Stimulated activated naive B cell treated with anti-CD40 and anti-IgM and Interleukin-4, amounts not matched to agents 10 μg/mL and 1 μg/mL and 100 μg/mL, for 72 hours (primary cell): Measurements from ENCODE around the gene KIAA1958.
"Not testable (repeated sequence)": the region's sequence is repeated elsewhere in the genome, so short reads cannot be mapped to it uniquely, and the experiment has no call there.

Experiments
- ATAC-seq, 2 donors: fragments of 150-1000 bp; cut with Tn5 transposase; replicated peaks; 2 replicates each; pipeline ENCODE4 v1.10.0; 2021; ENCODE audit warnings: moderate library complexity in 1 of 2
- DNase-seq: peaks from one replicate; pipeline ENCODE4 v3.0.0; 2021
- H3K27ac Mint-ChIP-seq: one replicate; pipeline ENCODE4 v1.8.0; 2022; ENCODE audit warnings: mild to moderate bottlenecking, mixed read lengths
- H3K27me3 Mint-ChIP-seq, 2 donors: one replicate each; pipeline ENCODE4 v1.8.0; 2022; ENCODE audit warnings: mixed read lengths in 2 of 2
- H3K36me3 Mint-ChIP-seq, 2 donors: one replicate each; pipeline ENCODE4 v1.8.0; 2022; ENCODE audit warnings: mixed read lengths in 2 of 2, mild to moderate bottlenecking in 1 of 2
- H3K4me1 Mint-ChIP-seq, 2 donors: one replicate each; pipeline ENCODE4 v1.8.0; 2022; ENCODE audit warnings: mixed read lengths in 2 of 2, mild to moderate bottlenecking in 1 of 2
- H3K4me3 Mint-ChIP-seq, 2 donors: one replicate each; pipeline ENCODE4 v1.8.0; 2022; ENCODE audit warnings: mild to moderate bottlenecking in 2 of 2, mixed read lengths in 2 of 2, moderate library complexity in 1 of 2
- H3K9me3 Mint-ChIP-seq, 2 donors: one replicate each; pipeline ENCODE4 v1.8.0; 2022; ENCODE audit warnings: mixed read lengths in 2 of 2, mild to moderate bottlenecking in 1 of 2

KIAA1958 gene

GRCh38 chr9:112631313-112632070 lies 144.9 kb downstream of the KIAA1958 start:
- ATAC-seq, result no peak
- Mint-ChIP-seq H3K9me3 (no peaks in the 10 kb centered on the region), H3K27me3 (no peaks in the 10 kb centered on the region), H3K36me3 (no peaks in the 10 kb centered on the region), H3K27ac (no peak overlapping the region), H3K4me1 (peaks cover 2 to 6% of the 10 kb centered on the region in 2 donors), H3K4me3 (no peak overlapping the region)
- DNase-seq, result no peak

DNA sequence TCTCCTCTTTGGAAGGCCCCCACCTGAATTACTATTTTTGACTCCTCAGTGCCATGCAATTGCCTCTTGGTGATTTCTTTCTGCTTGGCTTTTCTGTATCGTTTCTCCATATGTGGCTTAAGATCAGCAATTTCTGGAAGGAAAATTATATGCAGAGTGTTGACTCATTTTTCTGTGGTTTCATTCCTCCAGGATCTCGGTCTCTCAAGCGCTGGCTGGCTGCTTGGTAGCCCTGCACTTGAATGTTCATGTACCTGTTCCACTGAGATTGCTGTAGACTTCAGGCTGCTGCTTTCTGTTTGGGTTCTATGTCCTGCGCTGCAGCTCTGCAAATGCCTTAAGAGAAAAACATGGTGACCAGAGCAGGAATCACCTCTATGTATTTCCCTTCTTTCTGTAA lies 153.7 kb downstream of the KIAA1958 start:
- Mint-ChIP-seq H3K9me3 (peaks cover 18 to 22% of the 10 kb centered on the region in 2 donors), H3K4me1 (no peaks in the 10 kb centered on the region), H3K27me3 (no peaks in the 10 kb centered on the region), H3K27ac (no peak overlapping the region), H3K36me3 (peaks cover 27 to 31% of the 10 kb centered on the region in 2 donors), H3K4me3 (no peak overlapping the region)
- ATAC-seq (no peak), DNase-seq (no peak)

GRCh38 chr9:112642126-112642525 lies 155.5 kb downstream of the KIAA1958 start:
- Mint-ChIP-seq H3K27me3 (no peaks in the 10 kb centered on the region), H3K27ac (no peak overlapping the region), H3K36me3 (peaks cover 40 to 47% of the 10 kb centered on the region in 2 donors), H3K9me3 (peaks cover 25 to 29% of the 10 kb centered on the region in 2 donors), H3K4me3 (no peak overlapping the region), H3K4me1 (no peaks in the 10 kb centered on the region)
- DNase-seq, result no peak
- ATAC-seq, result no peak

- H3K4me1 Mint-ChIP-seq, result no peaks in the 10 kb centered on the region
- peaks cover 41 to 50% of the 10 kb centered on the region in 2 donors for H3K36me3 Mint-ChIP-seq
- no peak overlapping the region for H3K4me3 Mint-ChIP-seq
- no peak overlapping the region for H3K27ac Mint-ChIP-seq
- DNase-seq, result no peak
- peaks cover 24 to 30% of the 10 kb centered on the region in 2 donors for H3K9me3 Mint-ChIP-seq
- no peaks in the 10 kb centered on the region for H3K27me3 Mint-ChIP-seq
- ATAC-seq, result no peak
Observed at GRCh38 chr9:112647596-112647995, 161.0 kb downstream of the KIAA1958 start.

DNA sequence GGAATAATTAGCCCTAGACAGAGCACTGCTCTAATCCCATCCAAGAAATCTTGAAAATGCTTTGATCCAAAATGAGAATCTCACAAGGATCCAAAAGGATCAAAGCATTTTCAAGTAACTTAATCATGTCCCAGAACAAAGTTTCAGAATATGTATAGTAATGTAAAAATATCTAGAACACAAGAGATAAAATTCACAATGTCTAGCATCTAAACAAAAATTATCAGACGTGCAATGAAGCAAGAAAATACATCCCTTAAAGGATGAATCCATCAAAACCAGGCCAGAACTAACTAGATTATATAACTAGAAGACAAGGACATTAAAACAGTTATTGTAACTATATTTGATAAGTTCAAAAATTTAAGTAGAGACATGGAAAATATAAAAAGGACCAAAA lies 162.0 kb downstream of the KIAA1958 start:
- H3K9me3 Mint-ChIP-seq, result peaks cover 22 to 27% of the 10 kb centered on the region in 2 donors
- no peak for ATAC-seq
- H3K27me3 Mint-ChIP-seq, result no peaks in the 10 kb centered on the region
- no peak for DNase-seq
- H3K27ac Mint-ChIP-seq, result no peak overlapping the region
- no peaks in the 10 kb centered on the region for H3K4me1 Mint-ChIP-seq
- H3K4me3 Mint-ChIP-seq, result no peak overlapping the region
- peaks cover 39 to 48% of the 10 kb centered on the region in 2 donors for H3K36me3 Mint-ChIP-seq

GRCh38 chr9:112654282-112654681 lies 167.7 kb downstream of the KIAA1958 start:
- DNase-seq, result no peak
- peaks cover 7 to 15% of the 10 kb centered on the region in 2 donors for H3K36me3 Mint-ChIP-seq
- H3K27me3 Mint-ChIP-seq, result no peaks in the 10 kb centered on the region
- no peak overlapping the region for H3K27ac Mint-ChIP-seq
- ATAC-seq, result no peak
- no peak overlapping the region for H3K4me3 Mint-ChIP-seq
- peaks cover 4 to 8% of the 10 kb centered on the region in 2 donors for H3K9me3 Mint-ChIP-seq
- no peaks in the 10 kb centered on the region for H3K4me1 Mint-ChIP-seq

DNA sequence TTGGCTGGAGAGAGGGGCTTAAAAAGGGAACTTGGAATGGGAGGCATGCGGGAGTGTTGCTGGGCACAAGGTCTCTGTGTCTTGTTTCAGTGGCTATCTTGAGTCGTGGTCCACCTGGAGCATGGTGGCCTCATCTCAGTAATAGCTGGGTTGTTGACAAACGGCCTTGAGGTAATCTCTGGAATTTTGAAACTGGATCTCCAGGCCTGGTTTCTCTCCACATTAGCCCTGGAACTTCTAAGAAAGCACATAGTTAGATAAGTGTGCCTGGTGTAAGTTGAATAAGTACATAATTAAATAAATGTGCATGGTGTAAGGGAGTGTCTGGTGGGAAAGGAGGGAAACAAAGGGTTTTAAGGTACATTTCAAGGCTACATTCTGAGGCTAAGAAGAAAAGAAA lies 169.0 kb downstream of the KIAA1958 start:
- Mint-ChIP-seq H3K4me3 (no peak overlapping the region), H3K9me3 (no peaks in the 10 kb centered on the region), H3K27me3 (no peaks in the 10 kb centered on the region), H3K4me1 (no peaks in the 10 kb centered on the region), H3K27ac (no peak overlapping the region), H3K36me3 (peaks cover 8 to 9% of the 10 kb centered on the region in 2 donors)
- no peak for DNase-seq
- no peak for ATAC-seq

DNA sequence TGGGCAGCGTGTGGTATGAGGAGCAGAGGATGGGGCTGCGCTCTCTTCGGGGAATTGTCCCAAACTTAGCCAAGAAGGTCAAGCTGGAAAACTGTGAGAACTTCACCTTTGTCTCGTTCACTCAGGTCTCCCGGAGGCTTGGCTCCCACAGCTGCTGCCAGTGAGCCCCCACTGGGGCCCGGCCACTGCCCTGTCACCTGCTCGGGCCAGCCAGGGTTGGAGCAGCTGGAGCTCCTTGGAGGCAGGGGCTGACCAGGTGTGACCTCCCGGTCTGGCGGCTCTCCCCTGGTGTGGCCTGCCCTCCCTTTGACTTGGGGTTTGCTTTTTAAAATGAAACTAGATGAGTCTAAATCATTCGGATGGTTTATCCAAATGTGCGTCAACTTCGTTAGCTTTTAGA lies 173.3 kb downstream of the KIAA1958 start:
- H3K4me1 Mint-ChIP-seq, result no peaks in the 10 kb centered on the region
- H3K9me3 Mint-ChIP-seq, result no peaks in the 10 kb centered on the region
- no peak overlapping the region for H3K27ac Mint-ChIP-seq
- no peak overlapping the region for H3K4me3 Mint-ChIP-seq
- ATAC-seq, result no peak
- no peaks in the 10 kb centered on the region for H3K27me3 Mint-ChIP-seq
- peaks cover 6 to 7% of the 10 kb centered on the region in 2 donors for H3K36me3 Mint-ChIP-seq
- no peak for DNase-seq

- H3K36me3 Mint-ChIP-seq, result peaks cover 6 to 7% of the 10 kb centered on the region in 2 donors
- ATAC-seq (no peak), DNase-seq (no peak)
- H3K27me3 Mint-ChIP-seq, result no peaks in the 10 kb centered on the region
- no peaks in the 10 kb centered on the region for H3K9me3 Mint-ChIP-seq
- H3K4me1 Mint-ChIP-seq, result no peaks in the 10 kb centered on the region
- no peak overlapping the region for H3K27ac Mint-ChIP-seq
- H3K4me3 Mint-ChIP-seq, result no peak overlapping the region
Observed at GRCh38 chr9:112663681-112664080, 177.1 kb downstream of the KIAA1958 start.

GRCh38 chr9:112664531-112664930 lies 177.9 kb downstream of the KIAA1958 start:
- Mint-ChIP-seq H3K27ac (no peak overlapping the region), H3K27me3 (no peaks in the 10 kb centered on the region), H3K4me3 (no peak overlapping the region), H3K9me3 (no peaks in the 10 kb centered on the region), H3K4me1 (no peaks in the 10 kb centered on the region), H3K36me3 (peaks cover under 1 to 4% of the 10 kb centered on the region in 2 donors)
- no peak for DNase-seq
- no peak for ATAC-seq

DNA sequence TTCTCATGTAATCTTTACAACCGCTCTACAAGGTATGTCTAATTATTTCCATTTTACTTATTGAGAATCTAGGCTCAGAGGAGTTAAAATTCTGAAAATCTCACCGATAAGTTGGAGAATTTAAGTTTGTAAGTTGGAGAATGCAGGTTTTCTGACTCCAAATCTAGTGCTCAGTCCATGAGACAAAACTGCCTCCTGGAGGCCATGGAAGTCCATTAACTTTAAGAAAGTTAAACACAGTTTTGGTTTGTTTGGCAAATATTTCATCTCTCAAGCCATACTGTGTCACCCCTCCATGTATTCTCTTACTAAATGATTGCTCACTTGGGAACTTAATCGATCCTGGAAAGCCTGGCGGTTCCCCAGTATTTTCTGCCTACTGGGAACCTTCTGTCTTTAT lies 178.7 kb downstream of the KIAA1958 start:
- Mint-ChIP-seq H3K27ac (no peak overlapping the region), H3K36me3 (no peaks in the 10 kb centered on the region), H3K9me3 (no peaks in the 10 kb centered on the region), H3K4me1 (no peaks in the 10 kb centered on the region), H3K27me3 (no peaks in the 10 kb centered on the region), H3K4me3 (no peak overlapping the region)
- DNase-seq (no peak), ATAC-seq (no peak)

DNA sequence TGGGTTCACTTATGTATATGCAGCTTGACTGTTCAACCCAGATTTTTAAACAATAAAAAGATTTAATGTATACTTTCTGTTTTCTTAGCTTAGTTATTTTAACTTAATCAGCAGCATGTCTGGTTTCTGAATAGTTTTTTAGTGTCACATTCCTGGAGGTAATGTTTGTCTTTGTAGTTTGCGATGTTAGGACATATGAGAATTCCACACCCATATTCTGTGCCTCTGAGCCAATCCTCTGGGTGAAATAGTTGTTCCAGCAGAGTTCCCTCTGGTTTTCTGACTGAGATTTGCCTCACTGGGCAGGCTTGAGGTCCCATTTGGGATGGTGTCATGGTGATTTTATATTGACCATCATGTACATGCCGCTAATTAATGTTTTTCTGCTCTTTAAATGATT lies 182.7 kb downstream of the KIAA1958 start:
- DNase-seq (no peak), ATAC-seq (no peak)
- no peak overlapping the region for H3K27ac Mint-ChIP-seq
- H3K4me1 Mint-ChIP-seq, result no peaks in the 10 kb centered on the region
- no peak overlapping the region for H3K4me3 Mint-ChIP-seq
- no peaks in the 10 kb centered on the region for H3K36me3 Mint-ChIP-seq
- H3K9me3 Mint-ChIP-seq, result peaks cover 0 to 2% of the 10 kb centered on the region in 2 donors
- no peaks in the 10 kb centered on the region for H3K27me3 Mint-ChIP-seq

GRCh38 chr9:112670991-112671625 lies 184.5 kb downstream of the KIAA1958 start:
- no peak for DNase-seq
- Mint-ChIP-seq H3K4me1 (no peaks in the 10 kb centered on the region), H3K27ac (no peak overlapping the region), H3K4me3 (no peak overlapping the region), H3K27me3 (no peaks in the 10 kb centered on the region), H3K36me3 (no peaks in the 10 kb centered on the region), H3K9me3 (peaks cover 0 to 2% of the 10 kb centered on the region in 2 donors)
- ATAC-seq, result no peak

DNA sequence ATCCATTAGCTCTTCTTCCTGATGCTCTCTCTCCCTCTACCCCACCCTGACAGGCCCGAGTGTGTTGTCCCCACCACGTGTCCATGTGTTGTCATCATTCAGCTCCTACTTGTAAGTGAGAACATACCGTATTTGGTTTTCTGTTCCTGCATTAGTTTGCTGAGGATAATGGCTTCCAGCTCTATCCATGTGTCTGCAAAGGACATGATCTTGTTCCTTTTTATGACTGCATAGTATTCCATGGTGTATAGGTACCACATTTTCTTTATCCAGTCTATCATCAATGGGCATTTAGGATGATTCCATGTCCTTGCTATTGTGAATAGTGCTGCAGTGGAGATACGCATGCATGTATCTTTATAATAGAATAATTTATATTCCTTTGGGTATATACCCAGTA lies 186.6 kb downstream of the KIAA1958 start:
- H3K4me1 Mint-ChIP-seq, H3K27ac Mint-ChIP-seq, ATAC-seq, DNase-seq, H3K36me3 Mint-ChIP-seq, H3K9me3 Mint-ChIP-seq, H3K27me3 Mint-ChIP-seq, H3K4me3 Mint-ChIP-seq: not testable (repeated sequence)

GRCh38 chr9:112677040-112677439 lies 190.4 kb downstream of the KIAA1958 start:
- no peaks in the 10 kb centered on the region for H3K4me1 Mint-ChIP-seq
- H3K36me3 Mint-ChIP-seq, result peaks cover 4 to 6% of the 10 kb centered on the region in 2 donors

More at GRCh38 chr9:112677040-112677439, 190.4 kb downstream of the KIAA1958 start:
- ATAC-seq, result no peak
- DNase-seq, result no peak
- H3K9me3 Mint-ChIP-seq, result peaks cover 16 to 19% of the 10 kb centered on the region in 2 donors
- H3K27me3 Mint-ChIP-seq, result no peaks in the 10 kb centered on the region
- no peak overlapping the region for H3K27ac Mint-ChIP-seq
- no peak overlapping the region for H3K4me3 Mint-ChIP-seq
